Kidney epithelial cell (primary cell): ENCODE data around the gene LAMA5. TPM values are rescaled to one million over a fixed set of nuclear protein-coding genes. Genes with fewer than 3 reads are reported as not detected.

Source experiments
- DNase-seq: peaks from one replicate; pipeline ENCODE4 v3.0.0-alpha.2; 2010; ENCODE audit warnings: low read depth
- H3K27me3 ChIP-seq: 2 replicates; pipeline ENCODE4 v1.6.0; 2011; ENCODE audit warnings: low read length; ENCODE audit not compliant: control insufficient read depth, insufficient read depth
- H3K36me3 ChIP-seq: 2 replicates; pipeline ENCODE4 v1.5.1; 2011; ENCODE audit warnings: low read length; ENCODE audit not compliant: control insufficient read depth, insufficient read depth
- H3K4me3 ChIP-seq: 2 replicates; pipeline ENCODE4 v1.5.1; 2011; ENCODE audit warnings: low read depth, mild to moderate bottlenecking, control low read depth, low read length
- total RNA-seq: library from RNA; depleted of rRNA; stranded (reverse); fragments of >200 nt; gene quantifications from 2 replicates; pipeline ENCODE4 v1.2.3, GENCODE V29; 2015
- TF ChIP-seq, protein P1 (sequence below): IDR thresholded peaks from 2 replicates; pipeline ENCODE4 v1.5.1; 2011; ENCODE audit warnings: mild to moderate bottlenecking, moderate library complexity, low read length, control low read depth, inconsistent platforms; ENCODE audit not compliant: insufficient read depth, poor library complexity, severe bottlenecking

The LAMA5 gene
- total RNA-seq, 1 donor from 2014 or later = 359 TPM

DNA sequence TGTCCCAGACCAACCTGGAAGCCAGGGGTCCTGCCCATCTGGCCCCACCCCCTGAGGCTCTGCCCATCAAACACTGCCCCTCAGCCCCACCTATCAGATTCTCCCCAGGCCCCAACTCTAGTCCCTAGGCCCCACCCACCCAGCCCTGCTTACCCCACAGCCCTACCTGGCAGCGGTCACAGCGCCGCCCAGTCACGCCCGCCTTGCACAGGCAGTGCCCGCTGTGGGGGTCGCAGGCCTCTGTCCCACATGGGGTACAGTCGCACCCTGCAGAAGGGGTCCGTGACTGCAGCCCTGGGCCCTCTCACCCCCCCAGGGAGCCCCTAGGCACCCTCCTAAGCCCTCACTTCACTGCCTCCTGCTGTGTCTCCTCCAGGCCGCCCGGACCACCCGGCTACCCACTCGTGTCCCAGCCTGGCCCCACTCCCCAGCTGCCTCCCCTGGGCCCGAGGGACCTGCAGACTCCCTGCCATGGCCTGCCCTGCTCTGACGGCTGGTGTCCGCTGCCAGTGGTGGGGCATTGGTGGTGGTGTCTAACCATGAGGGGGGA lies 44.5 kb downstream of the LAMA5 start:
- TF ChIP-seq, protein P1, sequence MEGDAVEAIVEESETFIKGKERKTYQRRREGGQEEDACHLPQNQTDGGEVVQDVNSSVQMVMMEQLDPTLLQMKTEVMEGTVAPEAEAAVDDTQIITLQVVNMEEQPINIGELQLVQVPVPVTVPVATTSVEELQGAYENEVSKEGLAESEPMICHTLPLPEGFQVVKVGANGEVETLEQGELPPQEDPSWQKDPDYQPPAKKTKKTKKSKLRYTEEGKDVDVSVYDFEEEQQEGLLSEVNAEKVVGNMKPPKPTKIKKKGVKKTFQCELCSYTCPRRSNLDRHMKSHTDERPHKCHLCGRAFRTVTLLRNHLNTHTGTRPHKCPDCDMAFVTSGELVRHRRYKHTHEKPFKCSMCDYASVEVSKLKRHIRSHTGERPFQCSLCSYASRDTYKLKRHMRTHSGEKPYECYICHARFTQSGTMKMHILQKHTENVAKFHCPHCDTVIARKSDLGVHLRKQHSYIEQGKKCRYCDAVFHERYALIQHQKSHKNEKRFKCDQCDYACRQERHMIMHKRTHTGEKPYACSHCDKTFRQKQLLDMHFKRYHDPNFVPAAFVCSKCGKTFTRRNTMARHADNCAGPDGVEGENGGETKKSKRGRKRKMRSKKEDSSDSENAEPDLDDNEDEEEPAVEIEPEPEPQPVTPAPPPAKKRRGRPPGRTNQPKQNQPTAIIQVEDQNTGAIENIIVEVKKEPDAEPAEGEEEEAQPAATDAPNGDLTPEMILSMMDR = no peak
- no peak for DNase-seq

DNA sequence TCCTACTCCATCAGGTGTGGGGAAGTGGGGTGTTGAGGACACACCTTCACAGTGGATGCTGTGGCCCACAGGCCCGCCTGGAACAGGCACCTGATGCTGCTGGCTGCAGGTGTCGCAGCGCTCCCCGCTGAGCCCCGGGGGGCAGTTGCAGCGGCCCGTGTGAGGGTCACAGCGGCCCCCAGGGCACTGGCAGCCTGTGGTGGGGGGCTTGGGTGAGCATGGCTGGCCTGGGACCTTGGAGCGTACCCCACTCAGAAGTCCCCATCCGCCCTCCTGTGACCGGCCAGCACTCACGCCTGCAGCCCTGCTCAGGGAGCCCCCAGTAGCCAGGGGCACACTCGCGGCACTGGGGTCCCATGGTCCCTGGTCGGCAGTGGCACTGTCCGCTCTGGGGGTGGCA lies 45.1 kb downstream of the LAMA5 start:
- Histone ChIP-seq H3K4me3 (no peak overlapping the region), H3K36me3 (peaks cover 12% of the 10 kb centered on the region), H3K27me3 (no peaks in the 10 kb centered on the region)
- TF ChIP-seq, protein P1 = no peak
- DNase-seq = no peak

More for the DNA sequence above, 44.5 kb downstream of the LAMA5 start:
- peaks cover 12% of the 10 kb centered on the region for H3K36me3 ChIP-seq
- no peak overlapping the region for H3K4me3 ChIP-seq
- no peaks in the 10 kb centered on the region for H3K27me3 ChIP-seq

DNA sequence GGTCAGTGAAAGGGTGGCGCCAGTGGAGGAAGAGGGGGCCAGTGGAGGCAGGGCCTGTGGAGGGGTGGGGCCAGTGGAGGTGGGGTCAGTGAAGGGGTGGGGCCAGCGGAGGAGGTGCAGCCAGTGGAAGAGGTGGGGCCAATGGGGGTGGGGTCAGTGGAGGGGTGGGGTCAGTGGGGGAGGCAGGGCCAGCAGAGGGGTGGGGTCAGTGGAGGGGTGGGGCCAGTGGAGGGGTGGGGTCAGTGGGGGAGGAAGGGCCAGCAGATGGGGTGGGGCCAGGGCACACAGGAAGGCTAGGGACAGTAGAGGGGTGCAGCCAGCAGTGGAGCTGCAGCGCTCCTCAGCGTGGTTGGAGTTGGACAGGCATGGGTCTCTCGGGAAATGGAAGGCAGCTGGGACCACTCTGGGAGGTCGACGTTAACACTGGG lies 45.6 kb downstream of the LAMA5 start:
- no peak for DNase-seq
- TF ChIP-seq, protein P1 = no peak
- Histone ChIP-seq H3K36me3 (peaks cover 10% of the 10 kb centered on the region), H3K27me3 (no peaks in the 10 kb centered on the region), H3K4me3 (no peak overlapping the region)

DNA sequence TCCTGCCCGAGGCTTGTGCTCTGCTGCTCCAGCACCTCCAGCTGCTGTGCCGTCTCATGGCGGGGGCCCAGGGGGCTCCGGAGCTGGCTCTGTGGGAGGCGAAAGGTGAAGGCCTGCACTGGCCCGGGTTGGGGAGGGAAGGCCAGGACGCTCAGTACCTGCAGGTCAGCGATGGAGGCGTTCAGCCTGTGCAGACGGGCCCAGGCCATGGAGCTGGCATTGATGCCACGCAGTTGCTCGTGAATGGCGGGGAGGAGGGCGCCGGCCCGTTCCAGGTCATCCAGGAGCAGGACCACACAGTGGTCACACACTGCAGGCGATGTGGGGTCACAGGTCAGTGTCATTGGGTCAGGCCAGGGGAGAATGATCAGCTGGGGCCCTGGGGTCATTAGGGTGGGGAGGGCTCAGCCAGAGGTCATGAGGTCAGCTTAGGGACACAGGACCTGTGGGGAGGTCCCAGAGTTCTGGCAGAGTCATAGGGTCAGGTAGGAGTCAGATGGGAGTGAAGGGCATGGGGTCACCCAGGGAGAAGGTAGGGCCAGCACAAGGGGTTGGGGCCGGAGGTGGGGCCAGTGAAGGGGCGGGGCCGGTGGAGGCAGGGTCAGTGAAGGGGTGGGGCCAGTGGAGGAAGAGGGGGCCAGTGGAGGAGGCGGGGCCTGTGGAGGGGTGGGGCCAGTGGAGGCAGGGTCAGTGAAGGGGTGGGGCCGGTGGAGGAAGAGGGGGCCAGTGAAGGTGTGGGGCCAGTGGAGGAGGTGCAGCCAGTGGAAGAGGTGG lies 46.3 kb downstream of the LAMA5 start:
- Histone ChIP-seq H3K36me3 (peaks cover 7% of the 10 kb centered on the region), H3K4me3 (no peak overlapping the region), H3K27me3 (no peaks in the 10 kb centered on the region)
- DNase-seq = no peak
- TF ChIP-seq, protein P1 = no peak

DNA sequence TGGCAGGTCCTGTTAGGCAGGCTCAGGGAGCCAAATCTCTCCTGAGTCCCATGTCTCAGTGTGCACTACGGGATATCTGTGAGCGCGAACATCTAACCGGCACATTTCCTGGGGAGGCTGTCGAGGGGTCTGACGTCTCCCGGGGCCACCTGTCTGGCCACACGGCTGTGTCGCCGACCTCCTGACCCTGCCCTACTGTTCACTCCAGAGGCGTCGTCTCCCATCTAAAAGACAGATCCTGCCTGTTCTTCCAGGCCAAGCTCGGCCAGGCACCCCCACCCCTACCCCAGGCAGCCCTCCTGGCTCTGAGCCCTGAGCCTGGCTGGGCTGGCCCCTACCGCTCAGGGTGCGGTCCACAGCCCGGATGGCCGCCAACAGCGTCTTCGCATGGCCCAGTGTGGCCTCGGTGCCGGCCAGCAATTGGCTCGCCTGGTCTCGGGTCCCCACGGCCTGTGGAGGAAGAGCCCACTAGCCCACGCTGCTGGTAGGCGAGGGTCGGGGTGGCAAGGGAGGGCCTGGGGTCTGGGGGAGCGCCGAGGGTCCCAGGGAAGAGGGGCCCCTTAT lies 47.7 kb downstream of the LAMA5 start:
- no peaks in the 10 kb centered on the region for H3K27me3 ChIP-seq
- DNase-seq = no peak
- peaks cover 7% of the 10 kb centered on the region for H3K36me3 ChIP-seq
- no peak overlapping the region for H3K4me3 ChIP-seq
- TF ChIP-seq, protein P1 = no peak
